ENCODE measurements around the gene PLXDC2. TPM values are rescaled to one million over a fixed set of nuclear protein-coding genes. Genes with fewer than 3 reads are reported as not detected.
A peak's percentile ranks its signal among the peaks of the same experiment; 100 is the strongest.
"Not testable (repeated sequence)": the region's sequence is repeated elsewhere in the genome, so short reads cannot be mapped to it uniquely, and the experiment has no call there.

The PLXDC2 gene
- total RNA-seq, 1 donor from 2014 or later: 79.2 TPM

- Mint-ChIP-seq H3K9me3 (no peaks in the 10 kb centered on the region), H3K27ac (peak overlapping the region; percentile 85), H3K36me3 (peaks cover 12% of the 10 kb centered on the region), H3K27me3 (no peaks in the 10 kb centered on the region), H3K4me3 (peak overlapping the region; percentile 47), H3K4me1 (ENCODE audit: unreplicated experiment) (peaks cover 16% of the 10 kb centered on the region)
- DNase-seq (ENCODE audit: extremely low spot score, unreplicated experiment): no peak
- TF ChIP-seq CTCF (conservative IDR thresholded peaks at IDR 0.05): no peak
Measured at GRCh38 chr10:20185116-20185515, 368.9 kb downstream of the PLXDC2 start.

GRCh38 chr10:20191392-20191791 is 375.2 kb downstream of the PLXDC2 start:
- not testable (repeated sequence) for DNase-seq (ENCODE audit: extremely low spot score, unreplicated experiment); H3K27me3 Mint-ChIP-seq; H3K9me3 Mint-ChIP-seq; H3K36me3 Mint-ChIP-seq; H3K27ac Mint-ChIP-seq; H3K4me1 Mint-ChIP-seq (ENCODE audit: unreplicated experiment); H3K4me3 Mint-ChIP-seq

- Mint-ChIP-seq H3K4me1 (ENCODE audit: unreplicated experiment) (no peaks in the 10 kb centered on the region), H3K27me3 (no peaks in the 10 kb centered on the region), H3K9me3 (no peaks in the 10 kb centered on the region), H3K27ac (no peak overlapping the region), H3K4me3 (no peak overlapping the region), H3K36me3 (no peaks in the 10 kb centered on the region)
- TF ChIP-seq CTCF (conservative IDR thresholded peaks at IDR 0.05): no peak
- DNase-seq (ENCODE audit: extremely low spot score, unreplicated experiment): no peak
Measured at GRCh38 chr10:20195076-20195475, 378.8 kb downstream of the PLXDC2 start.

- Mint-ChIP-seq H3K27ac (no peak overlapping the region), H3K4me3 (no peak overlapping the region)
- TF ChIP-seq CTCF (conservative IDR thresholded peaks at IDR 0.05): no peak
Measured at GRCh38 chr10:20200758-20201157, 384.5 kb downstream of the PLXDC2 start.

GRCh38 chr10:20202337-20202736 is 386.1 kb downstream of the PLXDC2 start:
- no peak for TF ChIP-seq CTCF (conservative IDR thresholded peaks at IDR 0.05)
- no peaks in the 10 kb centered on the region for H3K4me1 Mint-ChIP-seq (ENCODE audit: unreplicated experiment)
- H3K27ac Mint-ChIP-seq: no peak overlapping the region
- no peak for DNase-seq (ENCODE audit: extremely low spot score, unreplicated experiment)
- H3K4me3 Mint-ChIP-seq: no peak overlapping the region
- no peaks in the 10 kb centered on the region for H3K9me3 Mint-ChIP-seq
- peaks cover 4% of the 10 kb centered on the region for H3K36me3 Mint-ChIP-seq
- H3K27me3 Mint-ChIP-seq: no peaks in the 10 kb centered on the region

More at GRCh38 chr10:20200758-20201157, 384.5 kb downstream of the PLXDC2 start:
- no peak for DNase-seq (ENCODE audit: extremely low spot score, unreplicated experiment)
- Mint-ChIP-seq H3K27me3 (no peaks in the 10 kb centered on the region), H3K9me3 (no peaks in the 10 kb centered on the region), H3K36me3 (no peaks in the 10 kb centered on the region), H3K4me1 (ENCODE audit: unreplicated experiment) (no peaks in the 10 kb centered on the region)

GRCh38 chr10:20207653-20208052 is 391.4 kb downstream of the PLXDC2 start:
- no peaks in the 10 kb centered on the region for H3K4me1 Mint-ChIP-seq (ENCODE audit: unreplicated experiment)
- peaks cover 30% of the 10 kb centered on the region for H3K36me3 Mint-ChIP-seq

GRCh38 chr10:20209098-20209497 is 392.9 kb downstream of the PLXDC2 start:
- H3K36me3 Mint-ChIP-seq: peaks cover 34% of the 10 kb centered on the region
- H3K4me3 Mint-ChIP-seq; DNase-seq (ENCODE audit: extremely low spot score, unreplicated experiment); H3K4me1 Mint-ChIP-seq (ENCODE audit: unreplicated experiment); H3K9me3 Mint-ChIP-seq; H3K27ac Mint-ChIP-seq; H3K27me3 Mint-ChIP-seq: not testable (repeated sequence)

More at GRCh38 chr10:20207653-20208052, 391.4 kb downstream of the PLXDC2 start:
- Mint-ChIP-seq H3K9me3 (peaks cover 4% of the 10 kb centered on the region), H3K27ac (no peak overlapping the region), H3K4me3 (no peak overlapping the region), H3K27me3 (no peaks in the 10 kb centered on the region)
- DNase-seq (ENCODE audit: extremely low spot score, unreplicated experiment): no peak
- no peak for TF ChIP-seq CTCF (conservative IDR thresholded peaks at IDR 0.05)
